H1 (cell line): ENCODE measurements around the gene ARHGEF28. TPM values are rescaled to one million over a fixed set of nuclear protein-coding genes. Genes with fewer than 3 reads are reported as not detected.

Source experiments
- SP1 ChIP-seq: IDR thresholded peaks from 2 replicates; pipeline ENCODE4 v1.6.1; 2011; ENCODE audit warnings: low read depth, low read length
- TCF12 ChIP-seq: IDR thresholded peaks from 2 replicates; pipeline ENCODE4 v1.6.1; 2011; ENCODE audit warnings: low read depth, mild to moderate bottlenecking, low read length
- polyA plus RNA-seq, 7 experiments: library from polyadenylated mRNA; depleted of rRNA in 3 of 7; stranded (reverse) in 5 of 7; unstranded in 2 of 7; fragments of >200 nt in 5 of 7; fragments of 200-250 nt in 2 of 7; gene quantifications; 1 replicate in 5 of 7; 2 replicates in 1 of 7; 4 replicates in 1 of 7; pipeline versions ENCODE4 v1.2.1 to v1.2.3, GENCODE V29; 2011 to 2013; ENCODE audit warnings: missing spikeins in 2 of 7, mixed read lengths in 2 of 7
- total RNA-seq: library from RNA; stranded (reverse); fragmentation: NEBNext Ultra II Directional; extraction: Animal tissue kit (Norgen Biotek cat#: 25700); gene quantifications from 2 replicates; pipeline ENCODE4 v1.2.1, GENCODE V29; 2021

ARHGEF28 gene
- total and polyA plus RNA-seq, 2 of the 8 experiments (the other 6 are each of a cell fraction or from before 2014, with no cell fraction given) = 0.33 to 1.0 TPM

DNA sequence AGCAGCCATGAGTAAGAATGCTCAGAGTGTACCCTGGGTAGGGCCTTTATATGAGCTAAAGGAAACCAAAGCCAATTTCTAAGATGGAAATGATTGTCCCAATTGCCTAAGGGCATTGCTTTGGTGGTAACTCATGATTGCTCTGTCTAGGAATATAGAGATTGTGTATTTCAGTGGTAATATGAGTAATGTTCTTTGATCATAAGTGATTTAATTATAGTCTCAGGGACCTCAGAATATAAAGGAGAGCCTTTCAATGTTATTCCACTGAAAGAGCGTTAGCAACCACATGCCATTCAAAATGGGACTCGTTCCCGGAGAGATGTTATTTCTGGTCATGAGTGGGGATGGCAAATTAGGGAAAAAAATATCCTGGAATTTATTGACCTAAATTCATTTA is 340.5 kb downstream of the ARHGEF28 start (continued):
- TF ChIP-seq SP1 = no peak
- TF ChIP-seq TCF12 = no peak
